DND-41 (cell line): Measurements from ENCODE around the gene SMYD4.

Experiments used
- CTCF ChIP-seq: IDR thresholded peaks from 2 replicates; pipeline ENCODE4 v1.5.1; 2012; ENCODE audit warnings: borderline replicate concordance, low read length, moderate library complexity, mild to moderate bottlenecking; ENCODE audit not compliant: poor library complexity, severe bottlenecking; ENCODE audit errors: extremely low read depth
- EZH2 ChIP-seq: IDR thresholded peaks from 3 replicates; pipeline ENCODE4 v1.6.1; 2012; ENCODE audit warnings: borderline replicate concordance, low read depth, mild to moderate bottlenecking, moderate library complexity, low read length, inconsistent platforms; ENCODE audit not compliant: severe bottlenecking

- TF ChIP-seq CTCF, result no peak
- no peak for TF ChIP-seq EZH2
Measured at GRCh38 chr17:1744551-1745512, 84.9 kb downstream of the SMYD4 start.
